HG03103 (cell line): Measurements from ENCODE around the gene ST7L.

Source experiments
- ATAC-seq: cut with Tn5 transposase; IDR thresholded peaks from one replicate; pipeline ENCODE4 v1.9.1; 2021; ENCODE audit warnings: low read depth; ENCODE audit not compliant: unreplicated experiment

The ST7L gene

GRCh38 chr1:112619518-112620376 is 806 bp upstream of the ST7L start, which contains the start of gene CAPZA1:
Gene CAPZA1 (plus strand): TSS chr1:112619832. CDS start chr1:112619845, 13 bp downstream.
- ATAC-seq, result peak; percentile 73

GRCh38 chr1:112618114-112618720 is 724 bp downstream of the ST7L start:
- no peak for ATAC-seq

DNA sequence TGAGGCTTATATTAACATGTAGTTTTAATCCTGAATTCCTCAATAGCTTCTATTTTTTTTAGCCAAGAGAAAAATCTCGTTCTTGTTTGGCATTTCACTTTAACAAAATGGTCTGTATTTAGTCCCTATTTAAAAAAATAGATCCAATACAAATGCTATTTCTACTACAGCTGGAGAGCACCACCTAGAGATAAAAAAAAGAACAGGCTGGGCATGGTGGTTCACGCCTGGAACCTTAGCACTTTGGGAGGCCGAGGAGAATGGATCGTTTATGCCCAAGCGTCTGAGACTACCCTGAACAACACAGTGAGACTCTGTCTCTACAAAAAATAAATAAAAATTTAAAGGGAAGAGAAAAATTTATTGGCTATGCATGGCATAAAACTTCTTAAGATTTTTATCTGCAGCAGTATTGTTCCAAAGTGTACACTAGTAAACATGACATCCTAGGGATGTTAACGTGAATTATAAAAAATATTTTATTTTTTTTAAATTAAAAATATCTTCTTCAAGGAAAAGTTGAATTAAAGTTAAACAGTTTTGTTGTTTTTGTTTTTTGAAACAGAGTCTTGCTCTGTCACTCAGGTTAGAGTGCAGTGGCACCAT is 4.4 kb downstream of the ST7L start:
- ATAC-seq, result no peak

DNA sequence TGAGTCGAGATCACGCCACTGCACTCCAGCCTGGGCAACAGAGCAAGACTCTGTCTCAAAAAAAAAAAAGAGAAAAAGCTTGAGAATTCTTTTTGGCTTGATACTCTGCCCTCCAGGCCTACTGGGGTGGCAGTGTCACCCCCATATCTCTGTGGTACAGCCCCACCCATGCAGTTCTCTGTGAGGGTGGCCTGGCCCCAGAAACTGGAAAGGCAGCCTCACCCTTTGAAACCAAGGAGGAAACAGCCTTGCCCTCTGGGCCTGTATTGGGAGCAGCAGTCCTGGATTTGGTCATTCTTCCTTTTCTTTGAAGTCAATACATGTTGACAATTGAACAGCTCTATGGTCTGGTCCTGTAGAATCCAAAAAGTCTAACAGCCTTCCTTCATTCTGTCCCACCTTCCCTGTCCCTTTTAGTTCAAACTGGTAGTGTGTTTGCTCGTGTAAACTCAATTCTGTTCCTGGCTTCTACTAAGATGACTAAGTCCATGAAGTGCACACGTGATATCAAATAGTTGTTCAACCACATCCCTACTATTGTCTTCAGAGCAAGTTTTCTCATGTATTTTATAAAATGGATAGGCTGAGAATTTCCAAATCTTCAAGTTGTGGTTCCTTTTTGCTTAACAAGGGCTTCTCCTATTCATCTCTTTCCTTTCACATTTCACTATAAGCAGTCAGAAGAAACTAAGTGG is 13.2 kb downstream of the ST7L start:
- no peak for ATAC-seq

DNA sequence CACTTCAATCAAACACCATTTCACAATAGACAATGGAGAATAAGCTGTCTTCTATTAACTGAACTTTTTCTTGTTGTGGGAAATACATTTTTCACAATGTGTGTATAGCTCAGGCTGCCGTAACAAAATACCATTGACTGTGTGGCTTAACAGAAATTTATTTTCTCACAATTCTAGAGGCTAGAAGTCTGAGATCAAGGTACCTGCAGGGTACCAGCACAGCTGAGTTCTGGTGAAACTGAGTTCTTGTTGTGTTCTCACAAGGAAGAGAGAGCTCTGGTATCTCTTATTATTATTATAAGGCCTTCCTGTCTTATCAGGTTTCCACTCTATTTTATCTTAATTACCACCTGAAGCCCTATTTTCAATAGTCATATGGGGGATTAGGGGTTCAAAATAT is 15.4 kb downstream of the ST7L start:
- no peak for ATAC-seq

- ATAC-seq, result no peak
Measured at GRCh38 chr1:112603012-112603411, 15.9 kb downstream of the ST7L start.

GRCh38 chr1:112599477-112599876 is 19.5 kb downstream of the ST7L start:
- ATAC-seq, result no peak

- no peak for ATAC-seq
Measured at GRCh38 chr1:112594208-112594876, 24.6 kb downstream of the ST7L start.

- ATAC-seq, result no peak
Measured at GRCh38 chr1:112589766-112590165, 29.2 kb downstream of the ST7L start.

- ATAC-seq, result no peak
Measured at GRCh38 chr1:112583366-112583765, 35.6 kb downstream of the ST7L start.

GRCh38 chr1:112581586-112582192 is 37.3 kb downstream of the ST7L start:
- ATAC-seq, result no peak

- no peak for ATAC-seq
Measured at GRCh38 chr1:112579801-112580510, 39.0 kb downstream of the ST7L start.

DNA sequence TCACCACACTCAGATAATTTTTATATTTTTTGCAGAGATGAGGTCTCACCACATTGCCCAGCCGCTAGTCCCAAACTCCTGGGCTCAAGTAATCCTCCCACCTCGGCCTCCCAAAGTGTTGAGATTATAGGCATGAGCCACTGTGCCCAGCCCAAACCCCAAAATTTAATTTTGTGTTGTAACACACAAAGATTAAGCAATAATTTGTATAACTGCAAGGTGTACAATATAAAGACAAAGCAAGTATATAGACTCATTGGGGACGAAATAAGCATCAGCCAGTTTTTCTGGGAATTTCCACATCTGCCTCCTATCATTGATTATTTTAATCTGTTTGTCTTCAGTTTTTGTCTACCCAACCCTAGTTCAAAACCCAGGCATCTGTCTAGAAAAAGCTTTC is 42.7 kb downstream of the ST7L start:
- no peak for ATAC-seq

GRCh38 chr1:112575154-112575804 is 43.7 kb downstream of the ST7L start:
- ATAC-seq, result no peak

GRCh38 chr1:112565800-112566199 is 53.1 kb downstream of the ST7L start:
- ATAC-seq, result no peak

DNA sequence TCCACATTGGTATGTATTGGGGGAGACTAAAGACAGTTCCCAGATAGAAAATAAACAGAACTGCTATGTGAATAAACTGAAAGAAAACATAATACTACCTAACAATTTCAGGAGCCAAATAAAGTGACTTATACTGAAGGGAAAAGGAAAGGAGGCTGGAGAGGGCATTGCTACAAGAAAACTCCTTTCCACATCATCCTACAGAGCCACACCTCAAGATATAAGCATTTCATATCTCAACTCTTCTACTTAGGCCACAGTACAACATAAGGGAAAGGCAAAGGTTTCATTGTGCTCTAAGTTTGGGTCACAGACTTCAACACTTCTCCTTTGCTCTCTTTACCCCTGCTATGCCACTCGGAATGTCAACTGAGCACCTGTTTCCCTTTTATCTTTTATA is 54.9 kb downstream of the ST7L start:
- no peak for ATAC-seq

- no peak for ATAC-seq
Measured at GRCh38 chr1:112563341-112563740, 55.6 kb downstream of the ST7L start.

GRCh38 chr1:112558634-112559033 is 60.3 kb downstream of the ST7L start:
- ATAC-seq, result no peak

DNA sequence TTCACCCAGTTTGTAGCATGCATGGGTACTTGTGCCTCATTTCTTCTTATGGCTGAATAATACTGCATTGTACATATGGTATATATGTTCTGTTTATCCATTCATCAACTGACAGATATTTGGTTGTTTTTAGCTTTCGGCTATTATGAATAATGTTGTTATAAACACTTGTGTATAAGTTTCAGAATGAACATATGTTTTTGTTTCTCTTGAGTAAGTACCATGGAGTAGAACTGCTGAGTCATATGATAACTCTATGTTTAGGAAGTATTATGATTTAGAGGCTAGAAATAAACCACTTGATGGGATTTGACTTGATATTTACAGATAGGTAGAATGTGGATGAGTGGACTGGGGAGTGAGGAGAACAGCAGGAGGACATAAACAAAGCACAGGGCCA is 61.6 kb downstream of the ST7L start:
- ATAC-seq, result no peak
